HEK293 (cell line): Measurements from ENCODE around the gene PDXK.

Experiments used
- CTCF ChIA-PET: fragments of 350-600 bp; formaldehyde crosslinking; extraction: SDS; loops from one replicate; lab custom pipeline; 2021; ENCODE audit warnings: antibody characterized with exemption; lab: Yijun Ruan, JAX
- POLR2A ChIA-PET: fragments of 300-600 bp; formaldehyde crosslinking; extraction: SDS; loops from one replicate; lab custom pipeline; 2020; ENCODE audit warnings: antibody characterized with exemption, inconsistent platforms; lab: Yijun Ruan, JAX
- H3K27ac ChIP-seq: fragments of 200-500 bp; sonication (Bioruptor generic); 2 replicates; pipeline ENCODE4 v1.5.1; 2014; ENCODE audit warnings: low read depth, low read length, control low read depth, inconsistent platforms; ENCODE audit errors: extremely low read depth
- H3K36me3 ChIP-seq, 2 experiments: fragments of 200-500 bp in 1 of 2; sonication (Bioruptor generic) in 1 of 2; 1 replicate in 1 of 2; 2 replicates in 1 of 2; pipeline ENCODE4 v1.5.1; 2014 to 2017; ENCODE audit warnings: inconsistent platforms in 2 of 2, low read length in 2 of 2; ENCODE audit not compliant: control insufficient read depth in 2 of 2, insufficient read depth in 1 of 2
- H3K4me1 ChIP-seq: fragments of 200-500 bp; sonication (Bioruptor generic); 2 replicates; pipeline ENCODE4 v1.5.1; 2014; ENCODE audit warnings: mild to moderate bottlenecking, low read length, inconsistent platforms; ENCODE audit not compliant: control insufficient read depth, insufficient read depth
- H3K4me3 ChIP-seq: 2 replicates; pipeline ENCODE4 v1.5.1; 2011; ENCODE audit warnings: low read depth, mild to moderate bottlenecking, control low read depth, low read length, moderate library complexity
- H3K9me3 ChIP-seq: fragments of 200-500 bp; sonication (Bioruptor generic); 2 replicates; pipeline ENCODE4 v1.5.1; 2014; ENCODE audit warnings: low read depth, low read length, inconsistent platforms; ENCODE audit not compliant: control insufficient read depth, insufficient read depth
- EGR2 ChIP-seq: fragments of 450-650 bp; formaldehyde crosslinking; IDR thresholded peaks from 2 replicates; pipeline ENCODE4 v1.5.1; 2016; ENCODE audit warnings: low read depth, missing biosample characterization, missing genetic modification characterization
- ELK4 ChIP-seq: IDR thresholded peaks from 2 replicates; pipeline ENCODE4 v1.6.1; 2011; ENCODE audit warnings: mild to moderate bottlenecking, low read depth, low read length, borderline replicate concordance
- GLIS1 ChIP-seq: fragments of 450-650 bp; formaldehyde crosslinking; IDR thresholded peaks from 2 replicates; pipeline ENCODE4 v1.5.1; 2016; ENCODE audit warnings: missing biosample characterization, missing genetic modification characterization
- KLF1 ChIP-seq: fragments of 450-650 bp; formaldehyde crosslinking; IDR thresholded peaks from 2 replicates; pipeline ENCODE4 v1.5.1; 2016; ENCODE audit warnings: missing biosample characterization, missing genetic modification characterization
- KLF8 ChIP-seq: fragments of 450-650 bp; formaldehyde crosslinking; IDR thresholded peaks from 2 replicates; pipeline ENCODE4 v1.5.1; 2016; ENCODE audit warnings: missing biosample characterization, missing genetic modification characterization
- OSR2 ChIP-seq: fragments of 450-650 bp; formaldehyde crosslinking; IDR thresholded peaks from 2 replicates; pipeline ENCODE4 v1.5.1; 2016; ENCODE audit warnings: missing biosample characterization, missing genetic modification characterization
- WT1 ChIP-seq: fragments of 450-650 bp; formaldehyde crosslinking; IDR thresholded peaks from 2 replicates; pipeline ENCODE4 v1.5.1; 2016; ENCODE audit warnings: missing biosample characterization, missing genetic modification characterization
- ZBTB26 ChIP-seq: fragments of 450-650 bp; formaldehyde crosslinking; optimal IDR thresholded peaks from 2 replicates; pipeline ENCODE3; 2016; ENCODE audit warnings: missing biosample characterization, mild to moderate bottlenecking, missing genetic modification characterization
- ZBTB44 ChIP-seq: fragments of 450-650 bp; IDR thresholded peaks from 2 replicates; pipeline ENCODE4 v1.5.1; 2018; ENCODE audit warnings: missing biosample characterization, mild to moderate bottlenecking, missing genetic modification characterization
- ZBTB8A ChIP-seq: fragments of 450-650 bp; formaldehyde crosslinking; IDR thresholded peaks from 2 replicates; pipeline ENCODE4 v1.5.1; 2016; ENCODE audit warnings: missing biosample characterization, missing genetic modification characterization
- ZFHX2 ChIP-seq: fragments of 450-650 bp; formaldehyde crosslinking; conservative IDR thresholded peaks from 2 replicates; pipeline ENCODE4 v1.5.1; 2016; ENCODE audit warnings: missing biosample characterization, missing genetic modification characterization
- ZFP37 ChIP-seq: fragments of 450-650 bp; formaldehyde crosslinking; IDR thresholded peaks from 2 replicates; pipeline ENCODE4 v1.5.1; 2016; ENCODE audit warnings: missing biosample characterization, missing genetic modification characterization
- ZIC2 ChIP-seq: fragments of 450-650 bp; formaldehyde crosslinking; IDR thresholded peaks from 2 replicates; pipeline ENCODE4 v1.5.1; 2016; ENCODE audit warnings: missing biosample characterization, missing genetic modification characterization
- ZNF292 ChIP-seq: fragments of 450-650 bp; formaldehyde crosslinking; IDR thresholded peaks from 2 replicates; pipeline ENCODE4 v1.5.1; 2016; ENCODE audit warnings: low read depth, missing biosample characterization, missing genetic modification characterization, borderline replicate concordance
- ZNF623 ChIP-seq: fragments of 450-650 bp; formaldehyde crosslinking; IDR thresholded peaks from 2 replicates; pipeline ENCODE4 v1.5.1; 2016; ENCODE audit warnings: missing biosample characterization, missing genetic modification characterization
- ZSCAN18 ChIP-seq: fragments of 450-650 bp; formaldehyde crosslinking; IDR thresholded peaks from 2 replicates; pipeline ENCODE4 v1.5.1; 2016; ENCODE audit warnings: missing biosample characterization, missing genetic modification characterization
- ZSCAN4 ChIP-seq: fragments of 450-650 bp; formaldehyde crosslinking; IDR thresholded peaks from 2 replicates; pipeline ENCODE4 v1.5.1; 2017; ENCODE audit warnings: missing biosample characterization, missing genetic modification characterization

PDXK gene

GRCh38 chr21:43733529-43734071 lies 14.7 kb downstream of the PDXK start (continued):
- TF ChIP-seq ELK4 = no peak
- no peak for TF ChIP-seq ZNF292
- no peak for TF ChIP-seq ZBTB26 (tag by site-specific recombination)
- TF ChIP-seq ZBTB8A (tag by site-specific recombination) = peak; percentile 40; the same call in 1 of the 2 replicates
- TF ChIP-seq, all 188 proteins: peak for 11

- H3K4me1 ChIP-seq = peaks cover 4% of the 10 kb centered on the region; the same call in 1 of the 2 replicates
- POLR2A ChIA-PET = no interaction called here
- H3K36me3 ChIP-seq = peaks cover 0 to 36% of the 10 kb centered on the region in 2 experiments; a peak in 2 of 3 replicates
- CTCF ChIA-PET = no interaction called here
- no peaks in the 10 kb centered on the region for H3K9me3 ChIP-seq
- no peak overlapping the region for H3K4me3 ChIP-seq
- TF ChIP-seq ZSCAN4 (no peak), ZSCAN18 (no peak), ZBTB44 (no peak), KLF8 (tag by site-specific recombination) (peak; percentile 92), WT1 (tag by site-specific recombination) (no peak), ZFP37 (tag by site-specific recombination) (no peak), ZNF623 (no peak), KLF1 (tag by site-specific recombination) (peak; percentile 100), EGR2 (peak; percentile 99), ZFHX2 (tag by site-specific recombination) (peak; percentile 99), GLIS1 (tag by site-specific recombination) (peak; percentile 91), ZIC2 (tag by site-specific recombination) (peak; percentile 92)
- no peak overlapping the region for H3K27ac ChIP-seq
These were observed 15.4 kb downstream of the PDXK start for GRCh38 chr21:43734131-43734927.

- H3K27ac ChIP-seq = no peak overlapping the region
- CTCF ChIA-PET = interaction anchor here (0.6 kb wide), 1 partner anchor 275 kb away, joined by 3 read pairs; no protein-coding TSS in a partner anchor
- no peak for TF ChIP-seq KLF8 (tag by site-specific recombination)
- TF ChIP-seq OSR2 (tag by site-specific recombination) = no peak
- POLR2A ChIA-PET = no interaction called here
- no peaks in the 10 kb centered on the region for H3K4me1 ChIP-seq
- no peaks in the 10 kb centered on the region for H3K9me3 ChIP-seq
- H3K4me3 ChIP-seq = no peak overlapping the region
- peaks cover 0 to 36% of the 10 kb centered on the region in 2 experiments; a peak in 2 of 3 replicates for H3K36me3 ChIP-seq
These were observed 15.9 kb downstream of the PDXK start for GRCh38 chr21:43734928-43735229.
